AG09309 (cell line): ENCODE results near the gene HOXD8.

ENCODE experiments used
- DNase-seq: peaks from one replicate; pipeline ENCODE4 v3.0.0-alpha.2; 2010; ENCODE audit warnings: low read depth
- H3K4me3 ChIP-seq: 2 replicates; pipeline ENCODE4 v1.5.1; 2011; ENCODE audit warnings: mild to moderate bottlenecking, low read depth, low read length, moderate library complexity; ENCODE audit not compliant: control insufficient read depth
- TF ChIP-seq, protein P1 (sequence below): IDR thresholded peaks from 2 replicates; pipeline ENCODE4 v1.5.1; 2011; ENCODE audit warnings: mild to moderate bottlenecking, low read depth, low read length, inconsistent platforms; ENCODE audit not compliant: insufficient read depth, control insufficient read depth; ENCODE audit errors: missing control alignments

Gene HOXD8

GRCh38 chr2:176112375-176113302, 16.9 kb upstream of the HOXD8 start:
- DNase-seq = no peak
- TF ChIP-seq, protein P1, sequence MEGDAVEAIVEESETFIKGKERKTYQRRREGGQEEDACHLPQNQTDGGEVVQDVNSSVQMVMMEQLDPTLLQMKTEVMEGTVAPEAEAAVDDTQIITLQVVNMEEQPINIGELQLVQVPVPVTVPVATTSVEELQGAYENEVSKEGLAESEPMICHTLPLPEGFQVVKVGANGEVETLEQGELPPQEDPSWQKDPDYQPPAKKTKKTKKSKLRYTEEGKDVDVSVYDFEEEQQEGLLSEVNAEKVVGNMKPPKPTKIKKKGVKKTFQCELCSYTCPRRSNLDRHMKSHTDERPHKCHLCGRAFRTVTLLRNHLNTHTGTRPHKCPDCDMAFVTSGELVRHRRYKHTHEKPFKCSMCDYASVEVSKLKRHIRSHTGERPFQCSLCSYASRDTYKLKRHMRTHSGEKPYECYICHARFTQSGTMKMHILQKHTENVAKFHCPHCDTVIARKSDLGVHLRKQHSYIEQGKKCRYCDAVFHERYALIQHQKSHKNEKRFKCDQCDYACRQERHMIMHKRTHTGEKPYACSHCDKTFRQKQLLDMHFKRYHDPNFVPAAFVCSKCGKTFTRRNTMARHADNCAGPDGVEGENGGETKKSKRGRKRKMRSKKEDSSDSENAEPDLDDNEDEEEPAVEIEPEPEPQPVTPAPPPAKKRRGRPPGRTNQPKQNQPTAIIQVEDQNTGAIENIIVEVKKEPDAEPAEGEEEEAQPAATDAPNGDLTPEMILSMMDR = no peak
- no peak overlapping the region for H3K4me3 ChIP-seq

- no peak overlapping the region for H3K4me3 ChIP-seq
- TF ChIP-seq, protein P1 = no peak
- no peak for DNase-seq
Measured at GRCh38 chr2:176114120-176114929, 15.2 kb upstream of the HOXD8 start.

DNA sequence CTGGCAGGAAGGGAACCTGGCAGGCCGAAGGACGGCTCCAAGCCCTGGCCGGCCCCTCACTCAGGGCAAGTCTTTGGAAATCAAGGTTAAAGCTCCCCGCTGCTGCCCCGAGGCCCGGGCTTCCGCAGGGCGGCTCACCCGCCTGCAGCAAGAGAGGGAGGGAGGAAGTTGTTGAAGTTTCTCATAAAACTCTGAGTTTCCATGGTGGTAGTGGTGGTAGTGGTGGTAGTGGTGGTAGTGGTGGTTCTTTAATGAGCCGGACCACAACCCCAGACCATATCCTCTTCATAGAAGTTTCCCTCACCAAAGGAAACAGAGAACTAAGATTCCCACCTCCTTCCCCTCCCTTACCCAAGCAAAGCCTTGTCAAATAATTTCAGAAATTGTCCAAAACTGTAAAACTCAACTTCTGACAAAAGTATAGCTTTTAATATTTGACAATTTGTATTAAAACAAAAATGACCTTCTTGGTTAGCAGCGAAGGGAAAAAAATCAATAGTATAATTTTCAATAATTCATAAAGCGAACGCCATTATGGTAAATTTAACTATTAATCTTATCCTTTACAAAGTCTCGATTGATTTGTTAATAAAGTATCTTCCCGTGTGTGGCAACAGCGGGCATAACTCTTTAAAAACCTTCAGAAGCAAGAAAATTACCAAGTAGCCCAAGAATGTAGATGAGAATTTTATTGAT, 14.4 kb upstream of the HOXD8 start:
- TF ChIP-seq, protein P1 = no peak
- no peak for DNase-seq
- no peak overlapping the region for H3K4me3 ChIP-seq

DNA sequence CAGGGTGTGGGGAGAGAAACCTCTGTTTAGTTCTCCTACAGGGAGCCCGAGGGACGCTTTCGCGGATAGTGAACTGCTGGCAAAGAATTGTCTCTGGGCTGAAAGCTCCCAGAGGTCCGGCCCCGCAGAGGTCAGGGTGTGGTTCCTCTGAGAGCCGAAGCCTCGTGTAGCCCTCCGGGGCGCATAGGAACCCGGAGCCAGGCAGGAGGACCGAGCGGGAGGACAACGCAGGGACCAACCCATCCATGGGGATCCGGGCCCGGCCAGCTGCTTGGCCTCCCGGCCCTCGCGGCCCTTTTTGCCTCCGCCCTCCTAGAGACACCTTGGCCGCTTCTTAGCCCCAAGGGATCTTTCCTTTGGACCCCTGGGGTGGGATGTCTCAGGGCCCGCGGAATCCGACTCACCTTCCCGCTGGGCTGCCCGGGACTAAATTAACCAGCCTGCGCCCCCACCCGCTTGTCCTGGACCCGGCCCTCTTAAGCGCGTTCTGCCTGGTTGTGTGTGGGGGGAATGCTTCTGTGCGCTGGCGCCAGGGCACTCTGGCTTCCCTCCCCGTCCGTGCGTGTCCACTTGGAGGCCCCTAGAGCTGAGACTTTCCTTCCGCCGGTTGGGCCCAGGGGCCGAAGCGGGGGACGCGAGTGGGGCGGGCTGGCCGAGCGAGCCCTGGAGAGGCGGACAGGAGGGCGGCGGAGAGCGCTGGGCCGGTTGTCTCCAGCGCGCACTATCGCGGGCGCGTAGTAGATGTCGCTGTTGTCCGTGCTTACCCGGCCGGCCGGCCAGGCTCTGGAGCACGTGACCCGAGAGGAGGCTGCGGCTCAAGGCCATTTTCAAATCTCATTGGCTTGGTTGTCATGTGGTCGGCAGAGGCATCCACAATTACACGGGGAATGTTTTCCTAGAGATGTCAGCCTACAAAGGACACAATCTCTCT, 13.4 kb upstream of the HOXD8 start, which contains the start of gene HOXD10:
TSS of gene HOXD10 (plus strand) at position 896 of the 931 bp plus-strand sequence. CDS start 56 bp downstream, outside the sequence.
- TF ChIP-seq, protein P1 = no peak
- DNase-seq = no peak
- no peak within 1 kb of the TSS for H3K4me3 ChIP-seq

- H3K4me3 ChIP-seq = no peak overlapping the region
- DNase-seq = no peak
- TF ChIP-seq, protein P1 = no peak
Measured at GRCh38 chr2:176117162-176117822, 12.2 kb upstream of the HOXD8 start.
